Fibroblast of lung (primary cell): Measurements from ENCODE around the gene OPN1MW3.

ENCODE experiments used
- CTCF ChIP-seq, 2 donors: IDR thresholded peaks in 1 of 2; conservative IDR thresholded peaks in 1 of 2; 1 replicate in 1 of 2; 2 replicates in 1 of 2; pipeline ENCODE4 v1.5.1; 2011 to 2012; ENCODE audit warnings: low read length in 2 of 2, control low read depth in 1 of 2, inconsistent platforms in 1 of 2, low read depth in 1 of 2, mild to moderate bottlenecking in 1 of 2
- EZH2 ChIP-seq: IDR thresholded peaks from 2 replicates; pipeline ENCODE4 v1.5.1; 2012; ENCODE audit warnings: low read length, control low read depth, mild to moderate bottlenecking; ENCODE audit errors: missing control alignments

GRCh38 chrX:154308108-154308946, 50.9 kb downstream of the OPN1MW3 start:
- TF ChIP-seq CTCF (conservative IDR thresholded peaks at IDR 0.05 in 1 of 2, IDR thresholded peaks at IDR 0.05 in 1 of 2; ENCODE audit: low read depth in 1 of 2, low read length in 2 of 2) (peak; percentile 54 to 67), EZH2 (no peak)
